Measurements from ENCODE around the gene LRIG2.

DNA sequence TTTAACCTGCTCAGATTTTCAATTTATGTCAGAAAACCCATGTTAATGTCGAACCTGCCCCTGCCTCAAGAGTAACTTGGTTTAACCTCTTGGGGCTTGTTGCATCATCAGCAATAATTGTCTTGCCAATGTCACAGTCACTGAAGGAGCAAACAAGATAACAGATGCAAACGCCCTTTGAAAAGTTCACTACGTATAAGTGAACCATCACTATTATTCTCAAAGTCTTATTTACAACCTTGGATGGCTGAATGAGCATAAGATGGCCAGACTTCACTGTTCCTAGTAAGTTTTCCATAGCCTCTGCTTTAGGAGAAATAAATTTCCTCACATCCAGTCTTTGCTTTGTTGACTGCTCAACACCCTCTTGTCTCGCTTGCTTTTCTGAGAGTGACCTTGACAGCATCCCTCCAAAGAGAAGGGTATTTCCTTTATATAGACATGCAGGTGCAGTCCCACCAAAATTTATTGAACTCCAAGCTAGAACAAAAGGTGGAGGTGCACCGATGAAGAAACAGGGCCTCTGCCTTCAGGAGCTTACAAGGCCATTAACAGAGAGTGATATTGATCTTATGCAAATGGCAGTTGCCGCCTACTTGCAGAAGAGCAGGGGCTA is 749 bp upstream of the LRIG2 start:
- no peak for TF ChIP-seq CTCF (IDR thresholded peaks at IDR 0.05)
- no peak for TF ChIP-seq POLR2A (IDR thresholded peaks at IDR 0.05)

Measured in right lobe of liver (tissue), 4 donors.